GM12891 (cell line): ENCODE measurements around the gene ACTR3C.

Experiments
- POLR2A ChIP-seq: IDR thresholded peaks from 2 replicates; pipeline ENCODE4 v1.6.1; 2011; ENCODE audit warnings: low read depth, low read length, control low read depth
- POLR2AphosphoS5 ChIP-seq: IDR thresholded peaks from 2 replicates; pipeline ENCODE4 v1.6.1; 2011; ENCODE audit warnings: low read depth, low read length, control low read depth
- SPI1 ChIP-seq: IDR thresholded peaks from 2 replicates; pipeline ENCODE4 v1.6.1; 2011; ENCODE audit warnings: low read depth, low read length, control low read depth
- TAF1 ChIP-seq: IDR thresholded peaks from 2 replicates; pipeline ENCODE4 v1.6.1; 2011; ENCODE audit warnings: low read depth, low read length, control low read depth

DNA sequence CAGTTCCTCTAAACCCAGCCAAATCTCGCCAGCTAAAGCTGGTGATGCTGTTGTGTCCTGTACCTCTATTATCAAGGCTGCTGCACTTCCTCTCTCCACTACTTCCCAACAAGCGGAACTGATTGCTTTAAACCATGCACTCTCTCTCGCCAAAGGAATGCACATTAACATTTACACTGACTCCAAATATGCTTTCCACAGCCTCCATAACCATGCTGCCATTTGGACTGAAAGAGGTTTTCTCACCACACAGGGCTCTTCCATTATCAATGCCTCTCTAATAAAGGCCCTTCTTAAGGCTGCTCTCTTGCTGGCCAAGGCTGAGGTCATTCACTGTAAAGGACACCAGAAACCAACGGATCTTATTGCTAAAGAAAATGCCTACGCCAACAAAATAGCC, 11.6 kb downstream of the ACTR3C start:
- no peak for TF ChIP-seq POLR2AphosphoS5
- TF ChIP-seq POLR2A: no peak
- TF ChIP-seq SPI1: no peak
- no peak for TF ChIP-seq TAF1
